HG03280 (cell line): ENCODE results near the gene FAM53B.

Source experiments
- ATAC-seq: cut with Tn5 transposase; IDR thresholded peaks from one replicate; pipeline ENCODE4 v1.9.1; 2021; ENCODE audit warnings: mild to moderate bottlenecking, moderate library complexity; ENCODE audit not compliant: unreplicated experiment

Gene FAM53B

GRCh38 chr10:124667425-124668345 lies 76.5 kb downstream of the FAM53B start:
- ATAC-seq: no peak

GRCh38 chr10:124666494-124666893 lies 77.7 kb downstream of the FAM53B start:
- no peak for ATAC-seq

- no peak for ATAC-seq
These were observed 78.2 kb downstream of the FAM53B start for GRCh38 chr10:124665980-124666379.

GRCh38 chr10:124665558-124665957 lies 78.6 kb downstream of the FAM53B start:
- ATAC-seq: no peak

GRCh38 chr10:124665091-124665490 lies 79.1 kb downstream of the FAM53B start:
- no peak for ATAC-seq

- no peak for ATAC-seq
These were observed 80.3 kb downstream of the FAM53B start for GRCh38 chr10:124663766-124664360.

- no peak for ATAC-seq
These were observed 81.0 kb downstream of the FAM53B start for GRCh38 chr10:124663228-124663627.

GRCh38 chr10:124661660-124662180 lies 82.5 kb downstream of the FAM53B start:
- ATAC-seq: no peak

- ATAC-seq: no peak
These were observed 83.6 kb downstream of the FAM53B start for GRCh38 chr10:124660404-124661125.

- ATAC-seq: no peak
These were observed 84.8 kb downstream of the FAM53B start for GRCh38 chr10:124659380-124659779.

GRCh38 chr10:124658591-124659242 lies 85.5 kb downstream of the FAM53B start:
- ATAC-seq: no peak

- ATAC-seq: no peak
These were observed 86.4 kb downstream of the FAM53B start for GRCh38 chr10:124657806-124658205.

GRCh38 chr10:124656541-124656940 lies 87.6 kb downstream of the FAM53B start:
- ATAC-seq: no peak

GRCh38 chr10:124656113-124656490 lies 88.1 kb downstream of the FAM53B start:
- no peak for ATAC-seq

- ATAC-seq: no peak
These were observed 88.7 kb downstream of the FAM53B start for GRCh38 chr10:124655191-124656112.

- no peak for ATAC-seq
These were observed 89.5 kb downstream of the FAM53B start for GRCh38 chr10:124654686-124655085.

- no peak for ATAC-seq
These were observed 90.1 kb downstream of the FAM53B start for GRCh38 chr10:124653811-124654651.

- ATAC-seq: no peak
These were observed 90.9 kb downstream of the FAM53B start for GRCh38 chr10:124653311-124653710.

GRCh38 chr10:124652701-124653100 lies 91.5 kb downstream of the FAM53B start:
- ATAC-seq: no peak
